Endometrium (tissue), 2 donors: ENCODE data around the gene TYROBP.
"Not testable (repeated sequence)": the region's sequence is repeated elsewhere in the genome, so short reads cannot be mapped to it uniquely, and the experiment has no call there.

Experiments
- FAIRE-seq: peaks from 2 replicates; lab custom pipeline; 2012; peaks lifted over from hg19 to GRCh38; lab: Jason Lieb, UNC
- donor health status: control.
- donor health status: control.

TYROBP gene

GRCh38 chr19:35870124-35870736 is 37.9 kb downstream of the TYROBP start:
- FAIRE-seq = not testable (repeated sequence)

- FAIRE-seq = no peak
Measured at GRCh38 chr19:35869327-35870123, 38.6 kb downstream of the TYROBP start.

GRCh38 chr19:35868823-35869326 is 39.2 kb downstream of the TYROBP start:
- FAIRE-seq = no peak

GRCh38 chr19:35868172-35868822 is 39.8 kb downstream of the TYROBP start, which contains the start of gene APLP1:
TSS of gene APLP1 (plus strand) at chr19:35868574. CDS start at chr19:35868637, 63 bp downstream.
- FAIRE-seq = no peak

GRCh38 chr19:35863018-35863417 is 45.1 kb downstream of the TYROBP start:
- FAIRE-seq = no peak

GRCh38 chr19:35862528-35862927 is 45.6 kb downstream of the TYROBP start:
- no peak for FAIRE-seq

GRCh38 chr19:35861640-35862160 is 46.4 kb downstream of the TYROBP start:
- FAIRE-seq = no peak

- FAIRE-seq = no peak
Measured at GRCh38 chr19:35860818-35861639, 47.1 kb downstream of the TYROBP start.

- no peak for FAIRE-seq
Measured at GRCh38 chr19:35860436-35860817, 47.7 kb downstream of the TYROBP start.

- FAIRE-seq = no peak
Measured at GRCh38 chr19:35859414-35859813, 48.7 kb downstream of the TYROBP start.

GRCh38 chr19:35858311-35858710 is 49.8 kb downstream of the TYROBP start:
- FAIRE-seq = no peak

- no peak for FAIRE-seq
Measured at GRCh38 chr19:35856546-35857149, 51.4 kb downstream of the TYROBP start, which contains the start of gene KIRREL2. TSS of gene KIRREL2 (plus strand) at chr19:35856911. CDS start at chr19:35857120, 209 bp downstream.
